ENCODE measurements around the gene STK38L.

- no peak for TF ChIP-seq CTCF (IDR thresholded peaks at IDR 0.05; ENCODE audit: insufficient read depth, low read depth, low read length)
- no peak for TF ChIP-seq EZH2 (IDR thresholded peaks at IDR 0.05; ENCODE audit: insufficient read depth, low read length)
These were observed 24.4 kb upstream of the STK38L start for GRCh38 chr12:27219693-27220054.

All from astrocyte (in vitro differentiated cells and primary cell).